ENCODE measurements around the gene RUVBL2.

Gene RUVBL2

DNA sequence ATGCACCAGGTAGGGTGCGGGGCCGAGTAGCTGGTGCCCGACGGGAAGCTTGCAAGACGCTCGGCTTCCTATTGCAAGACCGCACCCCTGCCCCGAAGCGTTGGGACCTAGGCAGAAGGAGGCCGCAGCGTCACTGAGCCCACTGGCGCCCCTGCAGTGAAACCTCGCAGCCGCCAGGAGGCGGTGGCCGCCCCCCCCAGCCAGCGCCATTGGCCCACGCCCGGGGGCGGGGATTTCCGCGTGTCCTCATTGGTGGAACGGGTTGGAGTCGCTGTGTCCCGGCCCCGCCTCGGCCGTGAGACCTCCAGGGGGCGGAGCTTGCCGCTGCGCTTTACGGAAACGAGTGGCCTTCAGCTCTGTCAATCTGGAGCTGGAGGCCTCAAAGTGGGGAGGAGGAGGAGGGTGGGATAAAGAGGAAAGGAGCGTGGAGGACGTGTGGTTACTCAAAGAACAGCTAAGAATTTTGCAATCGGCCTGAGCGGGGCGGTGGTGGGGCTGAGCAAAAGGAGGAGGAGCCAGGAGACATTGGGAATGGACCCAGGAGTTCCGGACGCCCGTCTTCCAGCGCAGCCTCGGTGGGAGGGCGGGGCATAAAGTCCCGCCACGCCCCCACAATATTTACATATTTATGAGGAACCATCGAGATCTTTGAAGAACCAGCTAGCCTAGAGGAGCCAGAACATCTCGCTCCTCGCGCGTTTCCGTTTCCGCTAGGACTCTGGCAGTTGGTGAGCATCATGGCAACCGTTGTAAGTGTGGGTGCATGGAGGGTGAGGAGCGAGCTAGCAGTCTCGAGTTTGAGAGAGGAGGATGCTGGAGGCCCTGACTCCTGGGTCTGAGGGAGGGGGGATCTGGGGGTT is at the start of gene RUVBL2, which contains the start of gene GYS1:
TSS of gene RUVBL2 (plus strand) at position 713 of the 860 bp plus-strand sequence. CDS start at position 738, 25 bp downstream.
TSS of gene GYS1 (minus strand) at position 135 of the 860 bp plus-strand sequence. CDS start 197 bp downstream, outside the sequence.
- peak; percentile 99 for DNase-seq (ENCODE audit: low read depth in 2 of 2)

DNA sequence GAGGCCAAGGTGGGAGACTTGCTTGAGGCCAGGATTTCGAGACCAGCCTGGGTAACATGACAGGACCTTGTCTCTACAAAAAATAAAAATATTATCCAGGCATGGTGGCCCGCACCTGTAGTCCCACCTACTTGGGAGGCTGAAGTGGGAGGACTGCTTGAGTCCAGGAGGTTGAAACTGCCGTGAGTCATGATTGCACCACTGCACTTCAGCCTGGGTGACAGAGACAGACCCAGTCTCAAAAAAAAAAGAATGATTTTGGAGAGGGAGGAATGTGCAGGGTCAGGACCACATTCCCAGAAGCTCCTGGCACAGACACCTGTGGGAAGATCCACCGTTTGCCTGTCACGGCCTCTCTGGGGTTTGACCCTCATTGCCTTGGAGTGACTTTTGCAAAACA is 48.3 kb upstream of the RUVBL2 start:
- no peak for DNase-seq (ENCODE audit: low read depth in 2 of 2)

DNA sequence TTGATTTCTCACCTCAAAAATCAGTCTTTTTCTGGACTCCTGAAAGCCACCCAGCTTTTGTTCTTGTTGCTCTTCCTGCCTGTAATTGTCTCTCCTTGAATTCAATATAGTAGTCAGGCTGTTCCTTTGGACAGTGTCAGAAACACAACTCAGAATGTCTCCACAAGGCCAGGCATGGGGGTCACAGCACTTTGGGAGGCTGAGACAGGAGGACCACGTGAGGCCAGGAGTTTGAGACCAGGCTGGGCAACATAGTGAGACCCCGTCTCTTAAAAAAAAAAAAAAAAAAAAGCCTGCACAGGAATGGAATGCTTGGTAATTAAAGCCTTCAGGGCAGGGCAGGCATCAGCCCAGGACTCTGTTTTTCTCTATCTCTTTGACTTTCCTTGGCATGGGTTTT is 47.9 kb upstream of the RUVBL2 start:
- no peak for DNase-seq (ENCODE audit: low read depth in 2 of 2)

DNA sequence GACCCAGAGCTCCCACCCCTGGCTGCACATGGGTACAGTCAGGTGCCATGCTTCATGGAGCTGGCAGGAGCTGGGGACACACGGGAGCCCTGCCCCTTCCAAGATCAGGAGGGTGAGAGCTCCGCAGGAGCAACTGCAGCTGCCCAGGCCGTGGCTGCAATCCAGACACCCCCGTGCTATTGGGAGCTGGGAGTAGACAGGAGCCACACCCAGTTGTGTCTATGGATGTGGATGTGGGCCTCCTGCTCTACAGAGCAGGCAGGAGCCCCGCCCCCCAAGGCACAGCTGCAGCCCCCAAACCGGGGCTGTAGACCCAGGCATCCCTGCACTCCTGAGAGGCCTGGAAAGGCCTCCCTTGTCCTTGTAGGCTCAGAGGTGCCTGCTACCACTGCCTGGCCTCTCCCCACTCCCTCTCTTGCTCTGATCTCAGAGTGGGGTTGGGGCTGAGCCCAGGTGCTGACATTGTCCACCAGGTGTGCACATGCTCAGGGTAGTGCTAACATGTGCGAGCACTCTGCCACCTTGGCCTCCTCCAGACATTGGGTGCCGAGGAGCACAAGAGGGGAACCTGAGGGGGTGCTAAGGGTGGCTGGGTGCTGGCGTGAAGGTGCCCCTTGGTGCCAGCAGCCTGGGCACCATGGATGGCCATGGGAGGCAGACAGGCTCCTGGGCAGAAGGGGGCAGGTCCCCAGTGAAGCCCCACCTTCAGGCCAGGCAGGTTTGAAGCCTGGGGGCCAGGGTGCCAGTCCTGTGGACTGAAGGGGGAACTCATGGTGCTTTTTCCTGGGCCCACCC is 47.0 kb upstream of the RUVBL2 start:
- no peak for DNase-seq (ENCODE audit: low read depth in 2 of 2)

DNA sequence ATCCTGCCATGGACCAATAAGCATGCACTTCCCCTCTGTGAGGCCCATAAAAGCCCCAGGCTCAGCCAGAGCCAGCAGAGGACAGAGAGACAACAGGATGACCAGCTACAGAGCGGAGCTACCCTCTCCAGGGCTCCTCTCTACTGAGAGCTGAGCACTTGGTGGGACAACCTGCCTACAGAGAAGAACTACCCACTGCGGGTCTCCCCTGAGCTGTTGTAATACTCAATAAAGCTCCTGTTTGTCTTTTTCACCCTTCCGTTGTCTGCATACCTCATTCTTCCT is 46.5 kb upstream of the RUVBL2 start:
- no peak for DNase-seq (ENCODE audit: low read depth in 2 of 2)

DNA sequence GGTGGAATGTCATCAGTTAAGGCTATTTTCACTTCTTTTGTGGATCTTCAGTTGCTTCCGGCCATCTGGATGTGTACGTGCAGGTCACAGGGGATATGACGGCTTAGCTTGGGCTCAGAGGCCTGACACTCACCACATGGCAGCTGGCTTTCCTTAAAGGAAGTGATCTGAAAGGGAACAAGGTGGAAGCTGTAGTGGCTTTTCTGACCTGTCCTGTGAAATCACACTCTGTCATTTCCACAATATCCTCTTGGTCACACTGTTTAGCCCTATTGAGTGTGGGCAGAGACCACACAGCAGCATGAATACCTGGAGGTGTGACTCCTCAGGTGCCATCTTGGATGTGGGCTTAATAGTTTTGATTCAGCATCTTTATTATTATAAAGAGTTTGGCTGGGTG is 43.5 kb upstream of the RUVBL2 start:
- no peak for DNase-seq (ENCODE audit: low read depth in 2 of 2)

DNA sequence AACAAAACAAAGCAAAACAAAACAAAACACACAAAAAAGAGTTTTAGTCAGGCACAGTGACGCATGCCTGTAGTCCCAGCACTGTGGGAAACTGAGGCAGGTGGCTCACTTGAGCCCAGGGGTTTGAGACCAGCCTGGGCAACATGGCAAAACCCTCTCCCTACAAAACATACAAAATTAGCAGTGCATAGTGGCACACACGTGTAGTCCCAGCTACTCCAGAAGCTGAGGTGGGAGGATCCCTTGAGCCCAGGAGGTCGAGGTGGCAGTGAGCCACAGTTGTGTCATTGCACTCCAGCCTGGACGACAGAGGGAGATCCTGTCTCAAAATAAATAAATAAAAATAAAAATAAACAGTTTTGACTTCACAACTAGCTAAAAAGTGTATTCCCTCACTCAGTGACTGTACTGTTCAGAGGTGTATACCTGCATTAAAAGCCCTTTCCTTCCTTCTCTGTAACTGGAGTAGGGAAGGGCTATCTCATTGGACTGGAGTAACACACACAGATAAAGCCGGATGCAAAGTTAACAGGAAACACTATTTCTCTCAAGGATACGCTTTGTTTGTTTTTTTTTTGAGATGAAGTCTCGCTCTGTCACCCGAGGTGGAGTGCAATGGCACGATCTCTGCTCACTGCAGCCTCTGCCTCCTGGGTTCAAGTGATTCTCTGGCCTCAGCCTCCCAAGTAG is 42.7 kb upstream of the RUVBL2 start:
- DNase-seq (ENCODE audit: low read depth in 2 of 2) = no peak

DNA sequence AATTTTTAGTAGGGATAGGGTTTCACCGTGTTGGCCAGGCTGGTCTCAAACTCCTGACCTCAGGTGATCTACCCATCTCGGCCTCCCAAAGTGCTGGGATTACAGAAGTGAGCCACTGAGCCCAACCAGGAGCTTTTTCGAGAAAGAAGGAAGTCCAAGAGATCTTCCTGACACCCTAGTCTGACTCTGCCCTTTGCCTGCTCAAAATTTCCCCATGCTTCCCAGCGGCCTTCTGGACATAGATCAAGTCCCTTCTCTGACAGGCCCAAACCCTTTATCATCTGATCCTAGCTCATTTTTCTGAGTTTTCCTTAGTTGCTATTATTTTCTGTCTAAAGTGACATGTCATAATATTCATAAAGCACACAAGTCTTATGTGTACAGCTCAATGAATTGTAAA is 40.5 kb upstream of the RUVBL2 start:
- DNase-seq (ENCODE audit: low read depth in 2 of 2) = no peak

DNA sequence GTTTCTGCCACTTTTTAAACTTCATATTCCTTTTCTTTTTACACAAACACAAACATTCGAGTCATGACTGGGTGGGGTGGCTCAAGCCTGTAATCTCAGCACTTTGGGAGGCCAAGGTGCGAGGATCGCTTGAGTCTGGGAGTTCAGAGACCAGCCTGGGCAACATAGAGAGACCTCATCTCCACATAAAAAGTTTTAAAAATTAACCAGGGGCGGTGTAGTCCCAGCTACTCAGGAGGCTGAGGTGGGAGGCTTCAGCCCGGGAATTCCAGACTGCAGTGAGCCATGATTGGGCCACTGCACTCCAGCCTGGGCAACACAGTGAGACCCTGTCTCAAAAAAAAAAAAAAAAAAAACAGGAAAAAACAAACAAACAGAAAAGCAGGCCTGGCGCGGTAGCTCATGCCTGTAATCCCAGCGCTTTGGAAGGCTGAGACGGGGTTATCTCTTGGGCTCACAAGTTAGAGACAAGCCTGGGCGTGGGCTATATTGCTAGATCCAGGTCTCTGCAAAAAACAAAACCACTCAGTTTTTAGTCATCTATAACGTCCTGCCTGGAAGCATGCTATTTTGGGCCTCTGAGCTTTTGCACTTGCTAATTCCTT is 39.6 kb upstream of the RUVBL2 start:
- no peak for DNase-seq (ENCODE audit: low read depth in 2 of 2)

DNA sequence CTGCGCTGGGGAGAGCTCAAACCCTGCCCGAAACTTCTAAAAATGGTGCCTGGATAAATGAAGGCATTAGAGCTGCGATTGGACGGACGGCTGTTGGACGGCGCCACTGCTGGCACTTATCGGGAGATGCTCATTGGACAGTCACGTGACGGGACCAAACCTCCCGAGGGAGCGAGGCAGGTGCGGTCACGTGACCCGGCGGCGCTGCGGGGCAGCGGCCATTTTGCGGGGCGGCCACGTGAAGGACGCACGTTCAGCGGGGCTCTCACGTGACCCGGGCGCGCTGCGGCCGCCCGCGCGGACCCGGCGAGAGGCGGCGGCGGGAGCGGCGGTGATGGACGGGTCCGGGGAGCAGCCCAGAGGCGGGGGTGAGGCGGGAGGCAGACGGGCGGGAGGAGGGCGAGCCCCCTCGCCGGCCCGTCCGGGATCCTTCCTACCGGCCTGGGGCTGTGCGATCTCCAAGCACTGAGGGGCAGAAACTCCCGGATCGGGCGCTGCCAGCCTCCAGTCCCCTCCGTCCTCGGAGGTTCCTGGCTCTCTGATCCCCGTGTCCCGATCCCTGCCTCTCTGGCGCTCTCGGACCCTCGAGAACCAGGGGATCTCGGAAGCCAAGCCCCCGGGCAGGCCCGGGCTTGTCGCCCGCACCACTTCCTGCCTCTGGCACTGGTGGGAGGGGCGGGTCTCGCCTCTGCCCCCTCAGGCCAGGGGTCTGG is 38.9 kb upstream of the RUVBL2 start, which contains the start of gene BAX:
TSS of gene BAX (plus strand) at position 281 of the 713 bp plus-strand sequence. CDS start at position 335, 54 bp downstream.
- DNase-seq (ENCODE audit: low read depth in 2 of 2) = peak; percentile 89 to 97

DNA sequence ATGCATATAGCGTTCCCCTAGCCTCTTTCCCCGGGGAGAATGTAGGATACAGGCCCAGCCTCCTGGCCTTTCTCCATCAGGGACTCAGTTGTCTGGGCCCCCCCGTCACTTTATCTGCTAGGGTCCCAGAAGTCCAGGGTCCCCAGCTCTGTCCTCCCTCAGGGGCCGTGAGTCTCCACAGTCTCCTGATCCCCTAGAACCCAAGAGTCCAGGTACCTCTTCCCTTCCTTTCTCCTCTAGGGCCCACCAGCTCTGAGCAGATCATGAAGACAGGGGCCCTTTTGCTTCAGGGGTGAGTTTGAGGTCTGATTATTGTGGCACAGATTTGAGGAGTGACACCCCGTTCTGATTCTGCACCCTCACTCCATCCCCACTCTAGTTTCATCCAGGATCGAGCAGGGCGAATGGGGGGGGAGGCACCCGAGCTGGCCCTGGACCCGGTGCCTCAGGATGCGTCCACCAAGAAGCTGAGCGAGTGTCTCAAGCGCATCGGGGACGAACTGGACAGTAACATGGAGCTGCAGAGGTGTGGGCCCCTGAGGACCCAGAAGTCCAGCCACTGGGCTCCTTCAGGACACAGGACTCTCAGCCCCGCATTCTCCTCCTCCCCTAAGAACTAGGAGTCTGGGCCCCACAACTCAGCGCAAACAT is 38.3 kb upstream of the RUVBL2 start:
- DNase-seq (ENCODE audit: low read depth in 2 of 2) = no peak

DNA sequence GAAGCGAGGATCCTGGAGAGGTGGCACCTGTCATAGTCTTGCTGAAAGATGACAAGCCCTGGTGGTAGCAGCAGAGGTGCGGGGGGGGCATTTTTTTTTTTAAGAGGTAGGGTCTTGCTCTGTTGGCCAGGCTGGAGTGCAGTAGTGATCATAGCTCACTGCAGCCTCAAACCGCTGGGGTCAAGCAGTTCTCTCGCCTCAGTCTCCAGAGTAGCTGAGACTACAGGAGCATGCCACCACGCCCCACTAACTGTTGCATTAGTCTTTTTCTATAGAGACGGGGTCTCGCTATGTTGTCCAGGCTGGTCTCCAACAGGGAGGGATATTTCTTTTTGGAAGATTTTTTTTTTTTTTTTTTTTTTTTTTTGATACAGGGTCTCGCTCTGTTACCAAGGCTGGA is 35.7 kb upstream of the RUVBL2 start:
- DNase-seq (ENCODE audit: low read depth in 2 of 2) = no peak

DNA sequence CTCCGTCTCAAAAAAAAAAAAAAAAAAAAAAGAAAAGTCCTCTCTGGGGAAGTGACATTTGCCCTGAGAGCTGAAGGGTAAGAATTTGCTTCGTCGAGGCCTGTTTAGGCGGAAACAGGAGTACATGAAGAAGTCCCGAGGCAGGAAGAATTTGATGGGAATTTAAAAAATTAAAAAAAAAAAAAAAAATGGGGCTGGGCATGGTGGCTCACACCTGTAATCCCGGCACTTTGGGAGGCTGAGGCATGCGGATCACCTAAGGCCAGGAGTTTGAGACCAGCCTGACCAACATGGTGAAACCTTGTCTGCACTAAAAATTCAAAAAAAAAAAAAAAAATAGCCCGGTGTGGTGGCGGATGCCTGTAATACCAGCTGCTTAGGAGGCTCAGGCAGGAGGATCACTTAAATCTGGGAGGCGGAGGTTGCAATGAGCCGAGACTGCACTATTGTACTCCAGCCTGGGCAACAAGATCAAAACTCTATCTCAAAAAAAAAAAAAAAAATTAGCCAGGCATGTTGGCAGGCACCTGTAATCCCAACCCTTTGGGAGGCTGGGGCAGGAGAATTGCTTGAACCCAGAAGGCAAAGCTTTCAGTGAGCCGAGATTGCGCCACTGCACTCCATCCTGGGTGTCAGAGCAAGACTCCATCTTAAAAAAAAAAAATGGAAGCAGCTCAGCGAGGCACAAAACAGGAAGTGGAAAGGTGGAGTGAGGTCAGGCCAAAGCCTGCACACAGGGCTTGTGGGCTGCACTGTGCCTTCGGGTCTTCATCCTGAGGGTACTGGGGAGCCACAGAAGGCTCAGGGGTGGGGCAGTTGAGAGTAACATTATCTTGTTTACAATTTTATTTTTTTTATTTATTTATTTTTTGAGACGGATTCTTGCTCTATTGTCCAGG is 34.1 kb upstream of the RUVBL2 start:
- no peak for DNase-seq (ENCODE audit: low read depth in 2 of 2)

DNA sequence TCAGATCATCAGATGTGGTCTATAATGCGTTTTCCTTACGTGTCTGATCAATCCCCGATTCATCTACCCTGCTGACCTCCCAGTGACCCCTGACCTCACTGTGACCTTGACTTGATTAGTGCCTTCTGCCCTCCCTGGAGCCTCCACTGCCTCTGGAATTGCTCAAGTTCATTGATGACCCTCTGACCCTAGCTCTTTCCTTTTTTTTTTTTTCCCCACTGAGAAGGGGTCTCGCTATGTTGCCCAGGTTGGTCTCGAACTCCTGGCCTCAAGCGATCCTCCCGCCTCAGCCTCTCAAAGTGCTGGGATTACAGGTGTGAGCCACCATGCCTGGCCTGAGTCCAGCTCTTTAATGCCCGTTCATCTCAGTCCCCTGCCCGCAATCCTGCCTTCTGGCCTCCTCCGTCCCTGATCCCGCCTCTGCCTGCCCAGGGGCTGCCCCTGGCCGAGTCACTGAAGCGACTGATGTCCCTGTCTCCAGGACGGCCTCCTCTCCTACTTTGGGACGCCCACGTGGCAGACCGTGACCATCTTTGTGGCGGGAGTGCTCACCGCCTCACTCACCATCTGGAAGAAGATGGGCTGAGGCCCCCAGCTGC is 32.5 kb upstream of the RUVBL2 start:
- DNase-seq (ENCODE audit: low read depth in 2 of 2) = no peak

DNA sequence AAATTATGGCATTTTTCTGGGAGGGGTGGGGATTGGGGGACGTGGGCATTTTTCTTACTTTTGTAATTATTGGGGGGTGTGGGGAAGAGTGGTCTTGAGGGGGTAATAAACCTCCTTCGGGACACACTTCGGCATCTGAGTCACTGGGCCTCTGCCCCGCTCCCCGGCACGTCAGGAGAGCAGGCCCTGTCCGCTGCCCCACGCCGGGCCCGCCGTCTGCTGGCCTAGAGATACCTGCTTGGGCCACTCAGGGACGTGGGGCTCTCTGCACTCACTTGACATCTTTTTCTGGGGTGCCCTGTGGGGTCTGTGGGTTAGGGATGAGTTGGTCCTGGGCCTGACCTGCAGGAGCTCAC is 32.0 kb upstream of the RUVBL2 start:
- no peak for DNase-seq (ENCODE audit: low read depth in 2 of 2)

DNA sequence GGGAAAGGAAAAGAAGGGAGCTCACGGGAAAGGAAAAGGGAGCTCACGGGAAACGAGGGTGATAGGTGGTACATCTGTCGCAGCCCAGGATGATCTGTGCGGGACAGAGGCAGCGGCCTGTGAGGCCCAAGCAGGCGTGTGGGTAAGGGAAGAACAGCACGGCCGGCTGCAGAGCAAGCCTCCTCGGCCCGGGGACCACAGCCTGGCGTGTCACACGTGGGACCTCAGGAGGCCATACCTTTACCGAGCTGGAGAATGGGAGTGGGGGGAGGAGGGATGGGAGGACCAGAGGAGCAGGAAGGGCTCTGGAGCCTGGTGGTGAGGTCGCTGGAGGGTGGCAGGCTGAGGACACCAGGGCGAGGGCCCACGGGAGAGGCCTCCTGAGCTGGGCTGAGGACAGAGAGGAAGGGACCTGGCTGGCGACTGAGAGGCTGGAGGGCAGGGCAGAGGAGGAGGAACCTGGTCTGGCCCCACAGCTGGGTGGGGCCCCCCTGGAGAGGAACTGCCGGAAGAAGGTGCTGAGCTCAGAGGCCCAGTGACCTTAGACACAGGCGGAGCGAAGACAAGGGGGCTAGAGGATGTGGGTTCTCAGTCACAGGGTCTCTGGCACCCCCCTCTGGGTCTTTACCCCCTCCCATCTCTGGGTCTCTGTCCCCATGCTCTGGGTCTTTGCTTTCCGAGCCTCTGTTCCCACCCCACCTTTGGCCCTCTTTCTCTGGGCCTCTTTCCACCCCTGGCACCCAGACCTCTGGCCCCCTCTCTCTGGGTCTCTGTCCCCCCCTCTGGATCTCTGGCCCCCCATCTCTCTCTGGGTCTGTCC is 31.4 kb upstream of the RUVBL2 start:
- no peak for DNase-seq (ENCODE audit: low read depth in 2 of 2)

DNA sequence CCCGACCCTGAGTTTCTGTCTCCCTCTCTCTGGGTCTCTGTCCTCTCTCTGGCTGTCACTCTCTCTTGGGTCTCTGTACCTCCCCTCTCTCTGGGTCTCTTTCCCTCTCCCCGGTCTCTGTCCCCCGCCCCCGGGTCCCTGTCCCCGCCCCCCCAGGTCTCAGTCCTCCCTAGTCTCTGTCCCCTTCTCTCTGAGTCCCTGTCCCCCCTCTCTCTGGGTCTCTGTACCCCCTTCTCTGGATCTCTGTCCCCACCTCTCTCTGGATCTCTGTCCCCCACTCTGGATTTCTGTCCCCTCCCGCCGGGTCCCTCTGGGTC is 30.9 kb upstream of the RUVBL2 start:
- no peak for DNase-seq (ENCODE audit: low read depth in 2 of 2)

DNA sequence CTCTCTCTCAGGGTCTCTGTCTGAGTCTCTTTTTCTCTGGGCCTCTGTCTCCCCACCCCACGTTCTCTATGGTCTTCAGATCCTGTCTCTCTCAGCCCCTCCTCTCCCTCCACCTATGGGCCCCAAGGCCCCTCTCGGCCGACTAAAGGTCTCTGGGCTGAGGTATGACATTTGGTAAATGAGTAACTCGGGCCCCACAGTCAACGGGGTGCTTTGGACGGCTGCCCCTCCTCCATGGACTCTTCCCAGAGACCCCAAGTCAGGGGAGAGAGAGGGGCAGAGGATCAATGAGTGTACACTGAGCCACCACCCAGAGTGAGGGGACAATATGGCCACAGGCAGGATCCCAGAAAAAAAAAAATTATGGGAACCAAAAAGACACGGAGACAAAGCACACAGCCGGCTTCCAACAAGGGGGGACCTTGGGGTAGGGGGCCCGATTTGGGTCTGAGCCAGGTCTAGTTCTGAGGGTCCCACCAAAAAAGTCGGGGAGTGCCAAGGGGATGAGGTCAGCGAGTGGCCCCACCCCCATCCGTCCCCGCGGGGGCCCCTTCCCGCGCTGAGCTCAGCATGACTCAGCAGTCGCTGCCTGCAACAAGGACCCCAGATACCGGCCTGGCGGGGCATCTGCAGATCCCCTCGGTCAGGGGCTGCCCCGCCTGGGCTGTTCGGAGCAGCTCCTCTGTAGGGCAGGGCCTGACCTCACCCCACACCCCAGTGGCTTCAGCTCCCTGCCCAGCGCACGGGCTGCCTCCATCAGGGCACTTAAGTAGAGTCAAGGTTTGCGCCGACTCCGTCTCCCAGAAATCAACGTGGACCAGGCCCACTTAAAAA is 30.1 kb upstream of the RUVBL2 start:
- peak; percentile 51 to 59 for DNase-seq (ENCODE audit: low read depth in 2 of 2)
